GM12874 (cell line): ENCODE results near the gene FBXL15.

ENCODE experiments used
- TF ChIP-seq, protein P1 (sequence below): IDR thresholded peaks from 2 replicates; pipeline ENCODE4 v1.5.1; 2011; ENCODE audit warnings: low read depth, mild to moderate bottlenecking, control low read depth, low read length, moderate library complexity; ENCODE audit not compliant: insufficient read depth

FBXL15 gene

DNA sequence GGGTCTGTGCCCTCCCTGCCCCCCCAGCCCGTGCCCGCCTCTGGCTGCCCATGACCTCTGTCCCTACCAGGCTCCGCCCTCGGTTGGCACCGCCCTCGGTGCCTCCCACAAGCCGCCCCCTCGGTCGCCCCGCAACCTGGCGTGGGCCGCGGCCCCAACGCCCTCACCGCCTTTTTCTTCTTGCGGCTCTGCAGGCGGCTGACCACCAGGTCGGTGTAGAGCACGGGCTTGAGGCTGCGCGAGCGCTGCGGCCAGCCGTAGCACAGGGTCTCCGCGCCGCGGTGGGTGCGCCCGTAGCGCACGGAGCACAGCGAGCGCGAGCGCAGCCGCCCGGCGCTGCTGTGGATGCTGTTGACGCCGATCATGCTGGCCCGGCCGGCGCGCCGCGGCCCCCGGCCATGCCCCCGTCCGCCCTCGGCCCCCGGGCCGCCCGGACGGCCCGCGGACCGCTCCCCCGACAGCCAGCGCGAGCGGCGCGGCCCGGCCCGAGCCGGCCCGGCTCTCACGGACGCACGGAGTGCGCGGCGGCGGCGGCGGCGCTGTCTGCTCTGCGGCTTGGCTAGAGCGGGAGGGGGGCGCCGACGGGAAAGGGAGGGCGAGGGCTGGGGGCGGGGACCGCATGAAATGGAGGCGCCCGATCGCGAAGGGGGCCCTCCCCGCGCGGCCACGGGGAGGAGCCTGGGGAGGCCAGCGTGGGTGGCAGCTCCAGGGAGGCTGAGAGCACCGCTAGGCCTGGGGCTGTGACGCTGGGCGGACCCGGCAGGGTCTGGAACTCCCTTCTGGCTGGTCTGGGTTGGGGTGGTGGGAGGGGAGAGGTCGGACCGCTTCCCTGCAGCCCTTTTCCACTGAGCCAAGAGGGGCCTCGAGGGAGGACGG lies 11.7 kb upstream of the FBXL15 start:
- TF ChIP-seq, protein P1, sequence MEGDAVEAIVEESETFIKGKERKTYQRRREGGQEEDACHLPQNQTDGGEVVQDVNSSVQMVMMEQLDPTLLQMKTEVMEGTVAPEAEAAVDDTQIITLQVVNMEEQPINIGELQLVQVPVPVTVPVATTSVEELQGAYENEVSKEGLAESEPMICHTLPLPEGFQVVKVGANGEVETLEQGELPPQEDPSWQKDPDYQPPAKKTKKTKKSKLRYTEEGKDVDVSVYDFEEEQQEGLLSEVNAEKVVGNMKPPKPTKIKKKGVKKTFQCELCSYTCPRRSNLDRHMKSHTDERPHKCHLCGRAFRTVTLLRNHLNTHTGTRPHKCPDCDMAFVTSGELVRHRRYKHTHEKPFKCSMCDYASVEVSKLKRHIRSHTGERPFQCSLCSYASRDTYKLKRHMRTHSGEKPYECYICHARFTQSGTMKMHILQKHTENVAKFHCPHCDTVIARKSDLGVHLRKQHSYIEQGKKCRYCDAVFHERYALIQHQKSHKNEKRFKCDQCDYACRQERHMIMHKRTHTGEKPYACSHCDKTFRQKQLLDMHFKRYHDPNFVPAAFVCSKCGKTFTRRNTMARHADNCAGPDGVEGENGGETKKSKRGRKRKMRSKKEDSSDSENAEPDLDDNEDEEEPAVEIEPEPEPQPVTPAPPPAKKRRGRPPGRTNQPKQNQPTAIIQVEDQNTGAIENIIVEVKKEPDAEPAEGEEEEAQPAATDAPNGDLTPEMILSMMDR = no peak

- TF ChIP-seq, protein P1 = no peak
Observed at GRCh38 chr10:102409604-102410428, 10.8 kb upstream of the FBXL15 start.

DNA sequence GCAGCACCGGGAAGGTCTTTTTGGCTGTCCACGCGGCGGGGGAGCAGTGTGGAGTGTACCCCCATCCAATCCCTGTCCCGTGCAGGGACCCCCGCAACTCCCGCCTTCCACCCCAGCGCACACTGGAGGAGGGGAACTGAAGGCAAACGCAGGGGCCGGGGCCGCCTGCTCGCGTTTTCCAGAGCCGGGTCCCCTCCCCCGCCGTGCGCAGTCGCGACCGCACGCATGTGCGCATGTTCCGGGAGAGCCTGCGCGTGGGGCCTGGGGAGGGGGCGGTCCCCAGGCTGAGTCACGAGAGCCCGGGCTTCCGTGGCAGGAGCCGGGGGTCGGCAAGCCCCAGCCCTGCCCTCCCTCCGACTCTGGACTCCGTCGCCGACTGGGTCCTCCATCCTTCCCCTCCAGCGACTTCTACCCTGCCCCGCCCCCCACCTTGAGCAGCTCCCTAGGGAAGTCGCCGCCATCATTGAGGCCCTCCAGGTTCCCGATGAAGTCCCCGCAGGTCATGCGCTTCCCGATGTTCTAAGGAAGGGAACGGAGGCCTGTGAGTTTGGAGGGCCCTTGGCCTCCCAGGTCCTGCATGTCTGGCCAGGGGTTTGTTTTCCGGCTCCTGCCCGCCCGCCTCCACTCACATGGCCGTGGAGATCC lies 10.1 kb upstream of the FBXL15 start:
- TF ChIP-seq, protein P1 = no peak

GRCh38 chr10:102411341-102412255 lies 9.0 kb upstream of the FBXL15 start:
- TF ChIP-seq, protein P1 = no peak

GRCh38 chr10:102412293-102412692 lies 8.3 kb upstream of the FBXL15 start:
- TF ChIP-seq, protein P1 = no peak

DNA sequence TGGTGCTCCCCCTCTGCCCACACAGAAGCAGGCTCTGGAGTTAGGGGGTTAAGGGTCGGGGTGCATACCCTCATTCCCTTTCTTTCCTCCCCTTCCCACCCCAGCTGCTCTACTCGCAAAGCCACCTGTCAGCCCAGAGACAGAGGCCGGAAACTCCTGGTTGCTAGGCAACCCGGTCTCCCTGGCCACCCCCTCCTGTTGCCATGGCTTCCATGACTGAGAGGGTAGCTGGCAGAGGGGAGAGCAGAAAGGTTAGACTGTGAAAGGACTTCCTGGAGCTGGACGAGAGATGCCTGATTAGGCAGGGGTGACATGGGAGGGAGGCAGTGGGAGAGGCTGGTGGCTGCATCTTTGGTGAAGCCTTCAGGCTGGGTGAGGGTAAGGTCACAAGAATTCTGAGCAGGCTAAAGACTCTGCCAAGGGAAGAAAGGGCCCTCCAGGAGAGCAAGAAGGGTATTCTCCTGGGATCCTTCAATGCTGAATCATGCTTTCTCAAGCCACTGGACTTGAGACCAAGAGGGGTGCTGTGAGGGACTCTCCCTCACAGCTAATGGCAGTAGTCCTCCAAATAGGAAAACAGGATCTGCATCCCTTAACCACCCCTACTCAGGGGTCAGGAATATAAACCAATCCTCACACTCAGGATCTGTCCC lies 7.5 kb upstream of the FBXL15 start:
- TF ChIP-seq, protein P1 = no peak
